Colon (tissue), 2 donors: ENCODE measurements around the gene ST3GAL2.

Experiments used
- FAIRE-seq: peaks from 2 replicates; lab custom pipeline; 2012; peaks lifted over from hg19 to GRCh38; lab: Jason Lieb, UNC
- donor health status: control.
- donor health status: control.

The ST3GAL2 gene

DNA sequence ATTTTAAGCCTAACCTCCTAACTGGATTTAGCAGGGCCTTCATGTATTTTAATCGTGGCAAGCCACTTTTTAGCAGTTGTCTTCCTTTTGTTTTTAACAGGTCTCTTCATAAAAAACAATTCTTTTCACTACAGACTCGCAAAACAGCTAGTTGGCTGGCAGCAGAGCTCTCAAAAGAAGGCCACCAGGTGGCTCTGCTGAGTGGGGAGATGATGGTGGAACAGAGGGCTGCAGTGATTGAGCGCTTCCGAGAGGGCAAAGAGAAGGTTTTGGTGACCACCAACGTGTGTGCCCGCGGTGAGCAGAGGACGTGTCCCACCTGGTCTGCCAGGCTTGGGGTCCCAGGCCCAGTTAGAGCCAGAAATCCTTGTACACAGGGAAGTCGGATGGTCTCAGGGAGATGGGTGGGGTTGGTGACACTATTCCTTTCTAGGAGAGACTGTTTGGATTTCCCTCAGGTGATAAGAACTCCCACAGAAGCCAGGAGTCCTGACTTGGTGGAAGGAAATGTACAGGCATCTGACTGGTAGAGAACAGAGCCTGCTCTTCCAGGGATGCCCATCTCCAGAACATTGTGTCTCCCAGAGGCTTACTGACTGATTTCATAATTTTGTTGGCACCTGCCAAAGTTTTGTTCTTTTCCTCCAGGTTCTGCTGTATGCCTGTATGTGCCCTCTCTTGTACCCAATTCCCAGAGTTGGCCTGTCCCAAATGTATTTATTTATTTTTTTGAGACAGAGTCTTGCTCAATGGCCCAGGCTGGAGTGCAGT is 107.1 kb downstream of the ST3GAL2 start:
- no peak for FAIRE-seq

DNA sequence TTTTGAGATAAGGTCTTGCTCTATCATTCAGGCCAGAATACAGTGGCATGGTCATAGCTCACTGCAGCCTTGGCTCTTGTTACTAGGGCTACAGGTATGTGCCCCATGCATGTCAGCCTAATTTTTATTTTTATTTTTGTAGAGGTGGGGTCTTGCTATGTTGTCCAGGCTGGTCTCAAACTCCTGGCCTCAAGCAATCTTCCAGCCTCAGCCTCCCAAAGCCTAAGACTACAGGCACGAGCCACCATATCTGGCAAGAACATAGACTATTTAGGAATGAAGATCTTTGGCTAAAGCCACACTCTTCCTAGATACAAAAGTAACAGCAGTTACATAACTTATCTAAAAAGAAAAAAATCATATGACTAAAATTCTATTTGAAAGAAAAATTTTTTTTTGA is 107.8 kb downstream of the ST3GAL2 start:
- FAIRE-seq: no peak
